Measurements from ENCODE around the gene IGIP. TPM values are rescaled to one million over a fixed set of nuclear protein-coding genes. Genes with fewer than 3 reads are reported as not detected.

The IGIP gene
- polyA plus RNA-seq, 1 donor, result 9.4 TPM

- Histone ChIP-seq H3K27me3 (ENCODE audit: control insufficient read depth, insufficient read depth, low read length) (no peaks in the 10 kb centered on the region), H3K9me3 (ENCODE audit: control insufficient read depth, low read depth, low read length) (no peaks in the 10 kb centered on the region), H3K4me1 (ENCODE audit: control insufficient read depth, insufficient read depth, low read length) (peaks cover 12% of the 10 kb centered on the region), H3K36me3 (ENCODE audit: control insufficient read depth, insufficient read depth, low read length) (no peaks in the 10 kb centered on the region), H3K27ac (ENCODE audit: low read length) (no peak overlapping the region), H3K4me3 (ENCODE audit: low read length) (no peak overlapping the region)
- WGBS (ENCODE audit: insufficient coverage, low lambda C conversion rate), result no CpG with 5 or more reads among the region's 5 CpGs
- no peak for DNase-seq
Measured at GRCh38 chr5:140162781-140163180, 37.0 kb downstream of the IGIP start.

- peaks cover 12% of the 10 kb centered on the region for H3K4me1 ChIP-seq (ENCODE audit: control insufficient read depth, insufficient read depth, low read length)
Measured at GRCh38 chr5:140165101-140165922, 39.6 kb downstream of the IGIP start.

GRCh38 chr5:140165923-140166270, 40.2 kb downstream of the IGIP start:
- peaks cover 12% of the 10 kb centered on the region for H3K4me1 ChIP-seq (ENCODE audit: control insufficient read depth, insufficient read depth, low read length)
- no peak for DNase-seq
- no peaks in the 10 kb centered on the region for H3K27me3 ChIP-seq (ENCODE audit: control insufficient read depth, insufficient read depth, low read length)
- WGBS (ENCODE audit: insufficient coverage, low lambda C conversion rate), result no CpG with 5 or more reads among the region's 4 CpGs
- H3K9me3 ChIP-seq (ENCODE audit: control insufficient read depth, low read depth, low read length), result no peaks in the 10 kb centered on the region
- H3K4me3 ChIP-seq (ENCODE audit: low read length), result no peak overlapping the region
- H3K36me3 ChIP-seq (ENCODE audit: control insufficient read depth, insufficient read depth, low read length), result no peaks in the 10 kb centered on the region
- H3K27ac ChIP-seq (ENCODE audit: low read length), result peak overlapping the region; percentile 60

More at GRCh38 chr5:140165101-140165922, 39.6 kb downstream of the IGIP start:
- no peaks in the 10 kb centered on the region for H3K9me3 ChIP-seq (ENCODE audit: control insufficient read depth, low read depth, low read length)
- peak; percentile 45 to 70 for DNase-seq
- H3K36me3 ChIP-seq (ENCODE audit: control insufficient read depth, insufficient read depth, low read length), result no peaks in the 10 kb centered on the region
- H3K4me3 ChIP-seq (ENCODE audit: low read length), result no peak overlapping the region
- H3K27ac ChIP-seq (ENCODE audit: low read length), result peak overlapping the region; percentile 60
- H3K27me3 ChIP-seq (ENCODE audit: control insufficient read depth, insufficient read depth, low read length), result no peaks in the 10 kb centered on the region
- WGBS (ENCODE audit: insufficient coverage, low lambda C conversion rate), result 20% methylated on average over 2 of the region's 5 CpGs

GRCh38 chr5:140166911-140167310, 41.2 kb downstream of the IGIP start:
- DNase-seq, result no peak
- Histone ChIP-seq H3K27me3 (ENCODE audit: control insufficient read depth, insufficient read depth, low read length) (no peaks in the 10 kb centered on the region), H3K4me3 (ENCODE audit: low read length) (no peak overlapping the region), H3K27ac (ENCODE audit: low read length) (no peak overlapping the region), H3K36me3 (ENCODE audit: control insufficient read depth, insufficient read depth, low read length) (no peaks in the 10 kb centered on the region), H3K9me3 (ENCODE audit: control insufficient read depth, low read depth, low read length) (no peaks in the 10 kb centered on the region), H3K4me1 (ENCODE audit: control insufficient read depth, insufficient read depth, low read length) (peaks cover 12% of the 10 kb centered on the region)

- no peak overlapping the region for H3K27ac ChIP-seq (ENCODE audit: low read length)
- H3K9me3 ChIP-seq (ENCODE audit: control insufficient read depth, low read depth, low read length), result no peaks in the 10 kb centered on the region
- H3K36me3 ChIP-seq (ENCODE audit: control insufficient read depth, insufficient read depth, low read length), result no peaks in the 10 kb centered on the region
- no peaks in the 10 kb centered on the region for H3K27me3 ChIP-seq (ENCODE audit: control insufficient read depth, insufficient read depth, low read length)
- no CpG with 5 or more reads among the region's 2 CpGs for WGBS (ENCODE audit: insufficient coverage, low lambda C conversion rate)
- H3K4me1 ChIP-seq (ENCODE audit: control insufficient read depth, insufficient read depth, low read length), result peaks cover 12% of the 10 kb centered on the region
- no peak for DNase-seq
- no peak overlapping the region for H3K4me3 ChIP-seq (ENCODE audit: low read length)
Measured at GRCh38 chr5:140168371-140168770, 42.6 kb downstream of the IGIP start.

GRCh38 chr5:140169410-140169809, 43.7 kb downstream of the IGIP start:
- no peak for DNase-seq
- no peaks in the 10 kb centered on the region for H3K27me3 ChIP-seq (ENCODE audit: control insufficient read depth, insufficient read depth, low read length)
- no CpG with 5 or more reads among the region's 1 CpG for WGBS (ENCODE audit: insufficient coverage, low lambda C conversion rate)
- peaks cover 15% of the 10 kb centered on the region for H3K4me1 ChIP-seq (ENCODE audit: control insufficient read depth, insufficient read depth, low read length)
- no peak overlapping the region for H3K4me3 ChIP-seq (ENCODE audit: low read length)
- H3K27ac ChIP-seq (ENCODE audit: low read length), result no peak overlapping the region
- H3K9me3 ChIP-seq (ENCODE audit: control insufficient read depth, low read depth, low read length), result no peaks in the 10 kb centered on the region
- no peaks in the 10 kb centered on the region for H3K36me3 ChIP-seq (ENCODE audit: control insufficient read depth, insufficient read depth, low read length)

GRCh38 chr5:140172483-140172882, 46.7 kb downstream of the IGIP start:
- no peaks in the 10 kb centered on the region for H3K36me3 ChIP-seq (ENCODE audit: control insufficient read depth, insufficient read depth, low read length)
- H3K4me3 ChIP-seq (ENCODE audit: low read length), result no peak overlapping the region
- peak in 1 of 2 donors; percentile 52 for DNase-seq
- WGBS (ENCODE audit: insufficient coverage, low lambda C conversion rate), result no CpG with 5 or more reads among the region's 2 CpGs
- H3K27me3 ChIP-seq (ENCODE audit: control insufficient read depth, insufficient read depth, low read length), result no peaks in the 10 kb centered on the region
- H3K9me3 ChIP-seq (ENCODE audit: control insufficient read depth, low read depth, low read length), result peaks cover 5% of the 10 kb centered on the region
- no peak overlapping the region for H3K27ac ChIP-seq (ENCODE audit: low read length)
- H3K4me1 ChIP-seq (ENCODE audit: control insufficient read depth, insufficient read depth, low read length), result peaks cover 16% of the 10 kb centered on the region

GRCh38 chr5:140174014-140174413, 48.3 kb downstream of the IGIP start:
- DNase-seq, result no peak
- H3K4me3 ChIP-seq (ENCODE audit: low read length), result no peak overlapping the region
- no peaks in the 10 kb centered on the region for H3K36me3 ChIP-seq (ENCODE audit: control insufficient read depth, insufficient read depth, low read length)
- no CpG with 5 or more reads among the region's 2 CpGs for WGBS (ENCODE audit: insufficient coverage, low lambda C conversion rate)
- peaks cover 5% of the 10 kb centered on the region for H3K9me3 ChIP-seq (ENCODE audit: control insufficient read depth, low read depth, low read length)
- H3K27me3 ChIP-seq (ENCODE audit: control insufficient read depth, insufficient read depth, low read length), result no peaks in the 10 kb centered on the region
- peaks cover 18% of the 10 kb centered on the region for H3K4me1 ChIP-seq (ENCODE audit: control insufficient read depth, insufficient read depth, low read length)
- no peak overlapping the region for H3K27ac ChIP-seq (ENCODE audit: low read length)

GRCh38 chr5:140174465-140175366, 49.0 kb downstream of the IGIP start, which contains the start of gene CYSTM1:
CYSTM1 (plus strand) TSS chr5:140175188; CDS start chr5:140194466, 19,278 bp downstream.
- H3K4me3 ChIP-seq (ENCODE audit: low read length), result peak within 1 kb of the TSS; percentile 91
- no peaks in the 10 kb centered on the region for H3K27me3 ChIP-seq (ENCODE audit: control insufficient read depth, insufficient read depth, low read length)
- H3K27ac ChIP-seq (ENCODE audit: low read length), result peak within 1 kb of the TSS; percentile 100
- peak; percentile 99 for DNase-seq
- WGBS (ENCODE audit: insufficient coverage, low lambda C conversion rate), result no CpG with 5 or more reads among the region's 61 CpGs
- H3K9me3 ChIP-seq (ENCODE audit: control insufficient read depth, low read depth, low read length), result peaks cover 5% of the 10 kb centered on the region
- H3K4me1 ChIP-seq (ENCODE audit: control insufficient read depth, insufficient read depth, low read length), result peaks cover 18% of the 10 kb centered on the region
- no peaks in the 10 kb centered on the region for H3K36me3 ChIP-seq (ENCODE audit: control insufficient read depth, insufficient read depth, low read length)

GRCh38 chr5:140175367-140176030, 49.8 kb downstream of the IGIP start:
- 0% methylated on average over 2 of the region's 58 CpGs for whole genome bisulfite sequencing (ENCODE audit: insufficient coverage, low lambda C conversion rate)
- H3K27me3 ChIP-seq (ENCODE audit: control insufficient read depth, insufficient read depth, low read length), result no peaks in the 10 kb centered on the region
- peak; percentile 72 to 88 for DNase-seq
- no peaks in the 10 kb centered on the region for H3K36me3 ChIP-seq (ENCODE audit: control insufficient read depth, insufficient read depth, low read length)
- H3K4me1 ChIP-seq (ENCODE audit: control insufficient read depth, insufficient read depth, low read length), result peaks cover 26% of the 10 kb centered on the region
- peaks cover 5% of the 10 kb centered on the region for H3K9me3 ChIP-seq (ENCODE audit: control insufficient read depth, low read depth, low read length)
- H3K4me3 ChIP-seq (ENCODE audit: low read length), result peak overlapping the region; percentile 91
- peak overlapping the region; percentile 100 for H3K27ac ChIP-seq (ENCODE audit: low read length)
